Neuronal stem cell (in vitro differentiated cells): ENCODE results near the gene TPST2.
A peak's percentile ranks its signal among the peaks of the same experiment; 100 is the strongest.

Experiments used
- DNase-seq: peaks from one replicate; pipeline ENCODE4 v3.0.0-alpha.2; 2013; ENCODE audit warnings: low spot score
- H2AFZ ChIP-seq: one replicate; pipeline ENCODE4 v1.6.1; 2013; ENCODE audit warnings: mild to moderate bottlenecking, low read length, inconsistent platforms
- H2AK5ac ChIP-seq: 2 replicates; pipeline ENCODE4 v1.6.1; 2013; ENCODE audit warnings: low read depth, mild to moderate bottlenecking, inconsistent platforms, low read length, moderate library complexity, mixed read lengths
- H2BK120ac ChIP-seq: 2 replicates; pipeline ENCODE4 v1.6.1; 2013; ENCODE audit warnings: low read depth, mild to moderate bottlenecking, inconsistent platforms, low read length, moderate library complexity, mixed read lengths
- H2BK12ac ChIP-seq: one replicate; pipeline ENCODE4 v1.6.1; 2013; ENCODE audit warnings: low read length, inconsistent platforms
- H2BK15ac ChIP-seq: 2 replicates; pipeline ENCODE4 v1.6.1; 2013; ENCODE audit warnings: mild to moderate bottlenecking, low read length, inconsistent platforms, mixed read lengths
- H2BK5ac ChIP-seq: one replicate; pipeline ENCODE4 v1.6.1; 2013; ENCODE audit warnings: inconsistent platforms, mild to moderate bottlenecking, low read length, moderate library complexity
- H3K14ac ChIP-seq: one replicate; pipeline ENCODE4 v1.6.1; 2013; ENCODE audit warnings: low read length, inconsistent platforms
- H3K18ac ChIP-seq: 2 replicates; pipeline ENCODE4 v1.6.1; 2013; ENCODE audit warnings: low read length, inconsistent platforms
- H3K23ac ChIP-seq: 2 replicates; pipeline ENCODE4 v1.6.1; 2013; ENCODE audit warnings: low read depth, mild to moderate bottlenecking, mixed read lengths, low read length, inconsistent platforms; ENCODE audit not compliant: poor library complexity
- H3K27ac ChIP-seq: replicated peaks from 3 replicates; pipeline ENCODE4 v1.5.1; 2013; ENCODE audit warnings: low read length, inconsistent platforms
- H3K27me3 ChIP-seq, 3 experiments: 2 replicates each; pipeline ENCODE4 v1.6.1; 2013; ENCODE audit warnings: low read length in 3 of 3, mild to moderate bottlenecking in 2 of 3, inconsistent platforms in 1 of 3, low read depth in 1 of 3, mixed read lengths in 1 of 3, moderate library complexity in 1 of 3; ENCODE audit not compliant: control insufficient read depth in 3 of 3, insufficient read depth in 3 of 3
- H3K36me3 ChIP-seq, 2 donors: replicated peaks in 1 of 2; 2 replicates each; pipeline ENCODE4 v1.6.1; 2013; ENCODE audit warnings: low read length in 2 of 2; ENCODE audit not compliant: control insufficient read depth in 2 of 2, insufficient read depth in 2 of 2
- H3K4ac ChIP-seq: 2 replicates; pipeline ENCODE4 v1.6.1; 2013; ENCODE audit warnings: inconsistent platforms, mild to moderate bottlenecking, low read length, moderate library complexity
- H3K4me1 ChIP-seq, 2 donors: 1 replicate in 1 of 2; 2 replicates in 1 of 2; pipeline ENCODE4 v1.6.1; 2013; ENCODE audit warnings: low read length in 2 of 2, low read depth in 1 of 2; ENCODE audit not compliant: control insufficient read depth in 2 of 2, insufficient read depth in 1 of 2
- H3K4me2 ChIP-seq: one replicate; pipeline ENCODE4 v1.6.1; 2013; ENCODE audit warnings: mild to moderate bottlenecking, low read length, inconsistent platforms; ENCODE audit not compliant: insufficient read depth, poor library complexity, severe bottlenecking
- H3K4me3 ChIP-seq, 2 donors: 2 replicates each; pipeline ENCODE4 v1.5.1; 2013; ENCODE audit warnings: low read length in 2 of 2, mild to moderate bottlenecking in 2 of 2, inconsistent platforms in 1 of 2, moderate library complexity in 1 of 2
- H3K79me1 ChIP-seq: one replicate; pipeline ENCODE4 v1.6.1; 2013; ENCODE audit warnings: low read depth, mild to moderate bottlenecking, inconsistent platforms, low read length, moderate library complexity
- H3K9ac ChIP-seq: one replicate; pipeline ENCODE4 v1.6.1; 2013; ENCODE audit warnings: mild to moderate bottlenecking, low read depth, low read length, inconsistent platforms; ENCODE audit not compliant: poor library complexity
- H3K9me3 ChIP-seq, 2 donors: replicated peaks in 1 of 2; 2 replicates each; pipeline versions ENCODE3 to v1.6.1; 2013; ENCODE audit warnings: low read length in 2 of 2, mild to moderate bottlenecking in 2 of 2, inconsistent platforms in 1 of 2, low read depth in 1 of 2, mixed read lengths in 1 of 2, moderate library complexity in 1 of 2; ENCODE audit not compliant: control insufficient read depth in 2 of 2, insufficient read depth in 1 of 2
- H4K8ac ChIP-seq: one replicate; pipeline ENCODE4 v1.6.1; 2013; ENCODE audit warnings: low read depth, mild to moderate bottlenecking, inconsistent platforms, low read length, moderate library complexity
- H4K91ac ChIP-seq: one replicate; pipeline ENCODE4 v1.6.1; 2013; ENCODE audit warnings: low read length, low read depth, mild to moderate bottlenecking, inconsistent platforms; ENCODE audit not compliant: poor library complexity
- WGBS, 2 donors: extraction: QIAGEN DNeasy Blood & Tissue Kit; methylation state at CpG; one replicate each; pipeline ENCODE4 v1.1.7; 2013; ENCODE audit warnings: missing lambda C conversion rate in 2 of 2, mixed read lengths in 1 of 2; ENCODE audit not compliant: insufficient read length in 2 of 2, insufficient replicate concordance in 1 of 2; ENCODE audit errors: extremely low coverage in 2 of 2; 5-methylcytosine and 5-hydroxymethylcytosine counted together

TPST2 gene

GRCh38 chr22:26481112-26481693 lies 108.7 kb downstream of the TPST2 start:
- WGBS, 2 donors, result no CpG with 5 or more reads among the region's 6 CpGs
- Histone ChIP-seq H3K9ac (no peak overlapping the region), H2BK120ac (no peak overlapping the region), H3K36me3 (peaks cover 10 to 59% of the 10 kb centered on the region in 2 donors), H4K91ac (no peak overlapping the region), H3K27me3 (no peaks in the 10 kb centered on the region), H2BK15ac (no peak overlapping the region), H3K4ac (no peak overlapping the region), H4K8ac (no peak overlapping the region), H3K18ac (no peak overlapping the region), H3K4me3 (no peak overlapping the region), H3K23ac (no peak overlapping the region), H2BK12ac (no peak overlapping the region), H2AFZ (no peak overlapping the region), H3K4me2 (no peak overlapping the region), H3K4me1 (peaks cover 9 to 14% of the 10 kb centered on the region in 2 donors), H3K79me1 (peaks cover 5% of the 10 kb centered on the region), H3K9me3 (no peaks in the 10 kb centered on the region), H3K27ac (no peak overlapping the region), H2BK5ac (no peak overlapping the region), H2AK5ac (no peak overlapping the region), H3K14ac (no peak overlapping the region)
- no peak for DNase-seq

GRCh38 chr22:26480611-26480932 lies 109.4 kb downstream of the TPST2 start:
- no peak overlapping the region for H2BK120ac ChIP-seq
- no peak overlapping the region for H3K27ac ChIP-seq
- H2BK12ac ChIP-seq, result no peak overlapping the region
- no peak overlapping the region for H3K18ac ChIP-seq
- no peak overlapping the region for H3K4me3 ChIP-seq
- DNase-seq, result no peak
- H3K79me1 ChIP-seq, result peaks cover 5% of the 10 kb centered on the region
- H3K4me2 ChIP-seq, result no peak overlapping the region
- H3K9me3 ChIP-seq, result no peaks in the 10 kb centered on the region
- peaks cover 10 to 59% of the 10 kb centered on the region in 2 donors for H3K36me3 ChIP-seq
- no peaks in the 10 kb centered on the region for H3K27me3 ChIP-seq
- H3K4ac ChIP-seq, result no peak overlapping the region
- no peak overlapping the region for H2AK5ac ChIP-seq
- H3K14ac ChIP-seq, result no peak overlapping the region
- H4K8ac ChIP-seq, result no peak overlapping the region
- H3K4me1 ChIP-seq, result peaks cover 9 to 14% of the 10 kb centered on the region in 2 donors
- WGBS, 2 donors, result no CpG with 5 or more reads among the region's 2 CpGs
- H2BK15ac ChIP-seq, result no peak overlapping the region
- H2BK5ac ChIP-seq, result no peak overlapping the region
- H3K9ac ChIP-seq, result no peak overlapping the region
- no peak overlapping the region for H2AFZ ChIP-seq
- H4K91ac ChIP-seq, result no peak overlapping the region
- peak overlapping the region; percentile 26 for H3K23ac ChIP-seq

GRCh38 chr22:26479792-26480610 lies 109.9 kb downstream of the TPST2 start:
- H2BK12ac ChIP-seq, result no peak overlapping the region
- H3K4ac ChIP-seq, result no peak overlapping the region
- no CpG with 5 or more reads among the region's 12 CpGs for WGBS, 2 donors
- H4K91ac ChIP-seq, result no peak overlapping the region
- H2BK5ac ChIP-seq, result no peak overlapping the region
- H3K18ac ChIP-seq, result no peak overlapping the region
- DNase-seq, result no peak
- no peak overlapping the region for H2BK120ac ChIP-seq
- no peak overlapping the region for H3K4me2 ChIP-seq
- no peaks in the 10 kb centered on the region for H3K9me3 ChIP-seq
- peaks cover 9 to 14% of the 10 kb centered on the region in 2 donors for H3K4me1 ChIP-seq
- peaks cover 5% of the 10 kb centered on the region for H3K79me1 ChIP-seq
- H3K9ac ChIP-seq, result no peak overlapping the region
- no peak overlapping the region for H2AK5ac ChIP-seq
- no peak overlapping the region for H2BK15ac ChIP-seq
- no peak overlapping the region for H4K8ac ChIP-seq
- H3K36me3 ChIP-seq, result peaks cover 11 to 62% of the 10 kb centered on the region in 2 donors
- H3K23ac ChIP-seq, result peak overlapping the region; percentile 26
- no peak overlapping the region for H3K14ac ChIP-seq
- no peaks in the 10 kb centered on the region for H3K27me3 ChIP-seq
- no peak overlapping the region for H2AFZ ChIP-seq
- no peak overlapping the region for H3K4me3 ChIP-seq
- no peak overlapping the region for H3K27ac ChIP-seq

- peaks cover 13 to 70% of the 10 kb centered on the region in 2 donors for H3K36me3 ChIP-seq
- no peak overlapping the region for H3K27ac ChIP-seq
- H3K27me3 ChIP-seq, result no peaks in the 10 kb centered on the region
- no peak overlapping the region for H3K14ac ChIP-seq
- H2AK5ac ChIP-seq, result no peak overlapping the region
- H2AFZ ChIP-seq, result no peak overlapping the region
- no peak overlapping the region for H2BK12ac ChIP-seq
- peaks cover 5 to 12% of the 10 kb centered on the region in 2 donors for H3K4me1 ChIP-seq
- no peak overlapping the region for H4K91ac ChIP-seq
- H3K18ac ChIP-seq, result no peak overlapping the region
- H3K9me3 ChIP-seq, result no peaks in the 10 kb centered on the region
- H3K4me3 ChIP-seq, result no peak overlapping the region
- no CpG with 5 or more reads among the region's 12 CpGs for WGBS, 2 donors
- no peak overlapping the region for H3K4me2 ChIP-seq
- no peak overlapping the region for H3K4ac ChIP-seq
- DNase-seq, result no peak
- no peak overlapping the region for H3K23ac ChIP-seq
- no peak overlapping the region for H2BK5ac ChIP-seq
- H2BK120ac ChIP-seq, result no peak overlapping the region
- peaks cover 5% of the 10 kb centered on the region for H3K79me1 ChIP-seq
- no peak overlapping the region for H4K8ac ChIP-seq
- H2BK15ac ChIP-seq, result no peak overlapping the region
- no peak overlapping the region for H3K9ac ChIP-seq
These were observed 110.7 kb downstream of the TPST2 start for GRCh38 chr22:26479043-26479791.
